HG02852 (cell line): ENCODE measurements around the gene DVL1.

Experiments used
- ATAC-seq: cut with Tn5 transposase; IDR thresholded peaks from one replicate; pipeline ENCODE4 v1.9.1; 2021; ENCODE audit warnings: mild to moderate bottlenecking, moderate library complexity; ENCODE audit not compliant: unreplicated experiment

DVL1 gene

DNA sequence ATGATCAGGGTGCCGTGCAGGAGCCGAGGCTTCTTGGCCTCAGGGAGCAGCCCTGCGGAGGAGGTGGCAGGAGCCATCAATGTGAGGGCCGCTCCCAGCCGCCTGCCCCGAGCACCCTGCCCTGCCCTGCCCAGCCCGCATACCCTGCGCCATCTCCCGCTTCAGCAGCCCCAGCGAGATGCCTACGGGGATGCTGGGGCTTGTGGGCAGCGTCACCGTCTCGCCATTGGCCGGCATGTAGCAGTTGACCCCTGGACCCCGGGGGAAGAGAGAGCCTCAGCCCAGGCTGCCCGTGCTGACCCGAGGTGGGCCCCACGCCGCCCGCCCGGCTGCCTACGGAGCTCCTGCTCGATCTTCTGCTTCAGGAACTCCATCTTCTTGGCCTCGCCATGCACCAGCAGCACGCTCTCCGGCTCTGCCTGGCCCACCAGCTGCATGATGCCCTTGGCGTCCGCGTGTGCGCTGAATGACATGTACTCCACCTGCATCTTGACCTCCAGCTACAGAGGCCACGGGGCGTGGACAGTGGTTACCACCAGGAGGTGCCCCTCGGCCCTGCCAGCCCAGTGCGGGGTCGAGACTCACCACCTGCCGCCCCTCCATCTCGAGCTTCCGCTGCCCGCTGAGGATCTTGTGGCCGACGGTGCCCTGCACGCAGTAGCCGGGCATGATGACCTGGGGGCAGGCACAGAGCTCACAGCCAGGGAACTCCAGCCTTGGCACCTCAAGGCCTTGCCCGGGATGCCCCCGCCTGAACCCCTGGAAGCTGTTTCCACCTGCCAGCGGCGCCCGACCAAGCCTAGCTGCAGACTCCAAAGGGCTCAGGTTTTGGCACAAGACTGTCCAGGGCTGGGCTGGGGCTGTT lies 36.5 kb downstream of the DVL1 start:
- no peak for ATAC-seq

DNA sequence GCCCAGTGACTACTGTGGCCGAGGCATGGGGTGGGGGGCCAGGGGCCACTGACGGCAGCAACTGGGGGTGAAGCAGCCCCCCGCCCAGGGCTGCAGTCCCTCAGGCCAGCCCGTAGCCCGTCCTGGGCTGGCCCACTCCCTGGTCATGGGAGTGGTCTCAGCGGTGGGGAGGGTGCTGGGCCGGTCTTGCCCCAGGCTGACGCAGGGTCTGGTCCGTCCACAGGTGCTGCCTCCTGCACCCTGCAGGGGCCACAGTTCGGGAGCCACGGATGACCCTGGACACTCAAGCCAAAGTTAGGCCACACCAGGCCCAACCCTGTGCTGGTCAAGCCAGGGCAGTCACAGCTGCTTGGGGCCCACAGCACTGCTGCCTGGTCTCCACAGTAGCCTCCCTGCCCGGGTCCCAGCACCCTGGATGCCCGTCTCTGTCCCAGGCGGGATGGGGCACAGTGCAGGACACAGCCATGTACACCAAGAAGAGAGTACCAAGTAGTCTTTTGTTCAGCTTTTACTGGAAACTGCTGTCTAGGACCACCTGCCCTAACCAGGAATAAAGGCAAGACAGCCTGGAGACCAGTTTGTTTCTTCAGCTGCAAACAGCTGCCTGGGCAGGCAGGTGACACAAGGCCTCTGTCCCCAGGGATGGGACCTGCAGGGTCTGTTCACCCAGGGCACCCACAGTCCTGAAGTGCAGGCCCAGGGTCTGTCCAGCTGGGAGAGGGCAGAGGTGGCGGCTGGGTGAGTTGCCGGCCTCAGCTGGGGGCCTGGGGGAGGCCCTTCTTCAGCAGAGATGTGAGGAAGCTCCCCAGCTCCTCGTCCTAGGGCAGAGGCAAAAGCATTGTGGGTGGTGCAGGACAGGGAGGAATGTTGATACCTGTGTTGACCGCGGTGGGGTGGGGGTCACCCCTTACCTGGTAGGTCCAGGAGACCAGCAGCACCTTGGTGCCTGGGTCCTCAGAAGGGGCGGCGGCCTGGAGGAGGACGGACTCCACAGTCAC lies 37.8 kb downstream of the DVL1 start:
- ATAC-seq, result no peak

DNA sequence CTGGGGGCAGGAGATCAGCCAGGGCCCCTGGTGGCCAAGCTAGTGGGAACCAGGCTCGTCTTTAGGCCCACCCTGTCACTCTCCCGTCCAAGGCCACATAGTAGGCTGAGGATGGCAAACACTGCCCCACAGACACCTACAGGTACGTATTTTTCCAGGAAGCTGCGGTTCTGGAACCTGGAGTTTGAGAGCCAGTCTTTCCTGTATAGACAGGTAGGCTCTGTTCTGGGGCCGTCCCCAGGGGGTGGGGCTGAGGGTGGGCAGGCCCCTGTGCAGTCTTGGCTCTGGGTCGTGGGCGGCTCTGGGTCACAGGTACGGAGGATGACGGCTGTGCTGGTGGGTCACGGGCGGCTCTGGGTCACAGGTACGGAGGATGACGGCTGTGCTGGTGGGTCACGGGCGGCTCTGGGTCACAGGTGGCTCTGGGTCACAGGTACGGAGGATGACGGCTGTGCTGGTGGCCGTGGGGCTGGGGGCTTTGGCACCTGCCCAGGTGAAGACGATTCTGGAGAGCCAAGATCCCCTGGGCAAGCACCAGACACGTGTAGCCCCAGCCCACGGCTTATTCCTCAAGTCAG lies 38.7 kb downstream of the DVL1 start:
- ATAC-seq, result no peak

DNA sequence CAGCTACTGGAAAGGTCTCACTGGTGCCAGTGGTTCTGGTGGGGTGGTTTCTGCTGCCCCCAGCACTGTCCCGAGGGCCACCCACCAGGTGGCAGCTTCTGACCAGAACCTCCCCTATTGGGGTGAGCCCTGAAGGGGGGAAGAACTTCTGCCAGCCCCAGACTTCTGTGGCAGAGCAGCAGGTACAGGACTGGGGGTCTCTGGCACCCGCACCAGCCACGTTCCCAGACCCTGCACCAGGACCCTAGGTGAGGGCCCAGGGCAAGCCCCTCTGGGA lies 39.2 kb downstream of the DVL1 start:
- ATAC-seq, result no peak

GRCh38 chr1:1309251-1310108 lies 39.7 kb downstream of the DVL1 start:
- ATAC-seq, result no peak

DNA sequence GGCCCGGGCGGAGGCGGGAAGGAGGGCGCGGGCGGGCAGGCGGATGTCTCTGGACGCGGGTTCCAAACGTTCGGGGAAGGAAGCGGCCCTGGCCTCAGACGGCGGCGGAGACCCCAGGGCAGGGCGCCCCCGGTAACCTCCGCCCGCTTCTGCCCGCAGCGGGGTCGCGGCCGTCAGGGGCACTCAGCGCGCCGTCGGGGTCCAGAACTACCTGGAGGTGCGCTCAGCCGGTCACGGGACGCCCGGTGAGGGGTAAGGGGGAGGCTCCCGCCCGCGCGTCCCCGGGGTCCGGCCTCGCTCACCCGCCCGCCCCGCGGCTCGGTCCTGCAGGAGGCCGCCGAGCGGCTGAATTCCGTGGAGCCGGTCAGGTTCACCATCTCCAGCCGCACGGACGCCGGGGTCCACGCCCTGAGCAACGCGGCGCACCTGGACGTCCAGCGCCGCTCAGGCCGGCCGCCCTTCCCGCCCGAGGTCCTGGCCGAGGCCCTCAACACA lies 40.4 kb downstream of the DVL1 start:
- peak; percentile 1 for ATAC-seq

GRCh38 chr1:1307923-1308755 lies 41.1 kb downstream of the DVL1 start, which contains the start of the genes ACAP3 and PUSL1:
ACAP3 (minus strand) TSS chr1:1307930; CDS start chr1:1307815, 115 bp downstream.
PUSL1 (plus strand) TSS chr1:1308597; CDS start chr1:1308644, 47 bp downstream.
- peak; percentile 60 for ATAC-seq

GRCh38 chr1:1307261-1307922 lies 41.8 kb downstream of the DVL1 start:
- peak; percentile 2 for ATAC-seq

GRCh38 chr1:1306661-1307260 lies 42.5 kb downstream of the DVL1 start:
- no peak for ATAC-seq

DNA sequence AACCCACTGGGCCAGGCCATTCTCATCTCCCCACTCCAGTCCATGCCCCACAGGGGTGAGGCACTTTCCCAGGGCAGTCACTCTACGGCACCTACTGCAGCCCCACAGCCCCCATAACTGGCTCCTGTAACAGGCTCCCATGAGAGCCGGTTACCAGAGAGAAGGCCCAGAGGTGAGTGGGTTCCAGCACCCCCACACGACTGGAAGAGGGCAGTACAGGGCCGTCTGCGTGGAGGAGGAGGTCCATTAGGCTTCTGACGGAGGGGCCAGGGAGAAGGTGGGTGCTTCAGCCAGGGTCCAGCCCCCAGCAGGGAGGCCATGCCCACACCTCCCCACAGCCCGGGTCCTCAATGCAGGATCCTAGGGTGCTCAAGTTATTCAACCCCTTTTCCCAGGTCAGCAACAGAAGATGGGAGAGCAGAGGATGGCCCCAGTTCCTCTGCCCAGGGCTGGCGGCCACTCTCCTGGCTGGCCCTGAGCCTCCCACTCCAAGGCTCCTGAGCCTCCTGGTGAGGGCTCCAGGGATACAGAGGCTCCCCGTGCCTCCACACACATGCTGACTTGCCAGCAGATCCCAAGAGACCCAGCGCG lies 43.1 kb downstream of the DVL1 start:
- ATAC-seq, result no peak

GRCh38 chr1:1305300-1306069 lies 43.7 kb downstream of the DVL1 start:
- ATAC-seq, result no peak

GRCh38 chr1:1304331-1305299 lies 44.6 kb downstream of the DVL1 start:
- ATAC-seq, result no peak

DNA sequence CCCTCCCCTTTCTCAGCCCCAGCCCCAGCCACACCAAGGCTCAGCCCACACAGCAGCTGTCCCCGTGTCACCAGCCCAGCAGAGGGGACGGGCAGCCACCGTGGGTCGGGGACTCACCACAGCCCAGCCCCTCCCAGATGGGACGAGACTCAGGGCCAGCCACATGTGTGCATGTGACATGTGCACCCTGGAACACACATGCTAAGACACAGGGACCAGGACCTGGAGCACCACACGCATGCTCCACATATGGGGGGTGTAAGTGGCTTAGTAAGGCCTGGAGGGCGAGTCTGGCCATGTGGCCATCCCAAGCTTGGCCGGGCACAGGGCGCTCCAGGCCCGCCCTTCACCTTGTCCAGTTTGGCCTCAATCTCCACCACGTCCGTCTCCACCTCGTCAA lies 45.5 kb downstream of the DVL1 start:
- ATAC-seq, result no peak

GRCh38 chr1:1302951-1303509 lies 46.2 kb downstream of the DVL1 start:
- no peak for ATAC-seq

DNA sequence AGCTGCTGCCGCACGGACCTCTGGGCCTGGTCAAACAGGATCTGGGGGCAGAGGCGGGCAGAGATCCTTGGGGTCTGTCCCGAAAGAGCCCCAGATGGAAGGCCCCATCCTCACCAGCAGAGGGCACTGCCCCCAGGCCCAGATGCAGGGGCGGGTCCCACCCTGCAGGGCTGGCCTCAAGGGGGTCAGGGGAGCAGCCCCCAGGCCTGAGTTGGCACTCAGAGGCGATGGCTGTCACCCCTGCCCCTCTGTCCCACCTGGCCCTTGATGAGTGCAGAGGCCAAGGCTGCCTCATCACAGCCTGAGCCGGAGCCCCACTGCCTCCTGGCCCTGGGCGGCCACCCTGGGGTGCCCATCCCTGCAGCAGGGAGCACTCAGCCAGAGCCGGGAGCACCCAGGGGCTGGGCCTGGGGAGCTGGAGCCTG lies 47.2 kb downstream of the DVL1 start:
- no peak for ATAC-seq

- no peak for ATAC-seq
These were observed 48.9 kb downstream of the DVL1 start for GRCh38 chr1:1300352-1300739.
